HG02938 (cell line): ENCODE data around the gene DHRSX.
"Not testable (repeated sequence)": the region's sequence is repeated elsewhere in the genome, so short reads cannot be mapped to it uniquely, and the experiment has no call there.

Experiments
- ATAC-seq: cut with Tn5 transposase; IDR thresholded peaks from one replicate; pipeline ENCODE4 v1.9.1; 2021; ENCODE audit warnings: mild to moderate bottlenecking, moderate library complexity; ENCODE audit not compliant: unreplicated experiment

The DHRSX gene

GRCh38 chrX:2267890-2268289, 232.9 kb downstream of the DHRSX start:
- ATAC-seq = no peak

- ATAC-seq = no peak
Observed at GRCh38 chrX:2266445-2267349, 234.1 kb downstream of the DHRSX start.

- not testable (repeated sequence) for ATAC-seq
Observed at GRCh38 chrX:2265658-2266444, 234.9 kb downstream of the DHRSX start.

GRCh38 chrX:2264179-2265030, 236.4 kb downstream of the DHRSX start:
- ATAC-seq = no peak

- ATAC-seq = no peak
Observed at GRCh38 chrX:2263203-2263602, 237.6 kb downstream of the DHRSX start.

- ATAC-seq = no peak
Observed at GRCh38 chrX:2262668-2263055, 238.1 kb downstream of the DHRSX start.

- no peak for ATAC-seq
Observed at GRCh38 chrX:2261831-2262667, 238.7 kb downstream of the DHRSX start.

GRCh38 chrX:2252331-2253065, 248.3 kb downstream of the DHRSX start:
- no peak for ATAC-seq

- ATAC-seq = no peak
Observed at GRCh38 chrX:2251211-2251610, 249.6 kb downstream of the DHRSX start.

GRCh38 chrX:2243913-2244460, 256.8 kb downstream of the DHRSX start:
- no peak for ATAC-seq

GRCh38 chrX:2242980-2243379, 257.8 kb downstream of the DHRSX start:
- ATAC-seq = no peak

GRCh38 chrX:2242326-2242725, 258.4 kb downstream of the DHRSX start:
- ATAC-seq = no peak

GRCh38 chrX:2241496-2241895, 259.3 kb downstream of the DHRSX start:
- not testable (repeated sequence) for ATAC-seq

GRCh38 chrX:2240761-2241160, 260.0 kb downstream of the DHRSX start:
- not testable (repeated sequence) for ATAC-seq

- no peak for ATAC-seq
Observed at GRCh38 chrX:2237976-2238375, 262.8 kb downstream of the DHRSX start.

- no peak for ATAC-seq
Observed at GRCh38 chrX:2231570-2232192, 269.1 kb downstream of the DHRSX start.

GRCh38 chrX:2230457-2230856, 270.3 kb downstream of the DHRSX start:
- no peak for ATAC-seq

- no peak for ATAC-seq
Observed at GRCh38 chrX:2228536-2228935, 272.2 kb downstream of the DHRSX start.
